DND-41 (cell line): Measurements from ENCODE around the gene GFY.

Source experiments
- EZH2 ChIP-seq: IDR thresholded peaks from 3 replicates; pipeline ENCODE4 v1.6.1; 2012; ENCODE audit warnings: borderline replicate concordance, low read depth, mild to moderate bottlenecking, moderate library complexity, low read length, inconsistent platforms; ENCODE audit not compliant: severe bottlenecking
- TF ChIP-seq, protein P1 (sequence below): IDR thresholded peaks from 2 replicates; pipeline ENCODE4 v1.5.1; 2012; ENCODE audit warnings: borderline replicate concordance, low read length, moderate library complexity, mild to moderate bottlenecking; ENCODE audit not compliant: poor library complexity, severe bottlenecking; ENCODE audit errors: extremely low read depth

DNA sequence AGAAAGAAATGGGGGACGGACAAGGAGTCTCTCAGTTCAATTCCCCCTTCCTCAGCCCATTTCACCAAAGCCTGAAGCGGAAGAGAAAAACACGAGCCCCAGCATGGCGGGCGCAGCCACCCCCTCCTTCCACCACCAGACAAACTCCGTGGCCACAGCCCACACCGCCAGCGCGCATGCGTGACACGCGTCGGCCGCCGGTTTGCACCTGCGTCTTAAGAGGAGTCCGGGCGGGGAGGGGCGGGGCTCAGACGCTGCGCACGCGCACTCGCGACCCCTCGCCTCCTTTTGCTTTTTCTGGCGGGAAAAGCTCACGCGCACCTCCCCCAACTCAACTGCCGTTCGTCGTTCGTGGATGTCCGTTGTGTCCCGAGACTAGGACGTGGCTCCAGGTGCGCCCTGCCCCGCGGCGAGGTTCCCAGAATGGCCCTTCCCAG lies 37.2 kb upstream of the GFY start, which contains the start of gene KASH5:
- no peak for TF ChIP-seq EZH2
- TF ChIP-seq, protein P1, sequence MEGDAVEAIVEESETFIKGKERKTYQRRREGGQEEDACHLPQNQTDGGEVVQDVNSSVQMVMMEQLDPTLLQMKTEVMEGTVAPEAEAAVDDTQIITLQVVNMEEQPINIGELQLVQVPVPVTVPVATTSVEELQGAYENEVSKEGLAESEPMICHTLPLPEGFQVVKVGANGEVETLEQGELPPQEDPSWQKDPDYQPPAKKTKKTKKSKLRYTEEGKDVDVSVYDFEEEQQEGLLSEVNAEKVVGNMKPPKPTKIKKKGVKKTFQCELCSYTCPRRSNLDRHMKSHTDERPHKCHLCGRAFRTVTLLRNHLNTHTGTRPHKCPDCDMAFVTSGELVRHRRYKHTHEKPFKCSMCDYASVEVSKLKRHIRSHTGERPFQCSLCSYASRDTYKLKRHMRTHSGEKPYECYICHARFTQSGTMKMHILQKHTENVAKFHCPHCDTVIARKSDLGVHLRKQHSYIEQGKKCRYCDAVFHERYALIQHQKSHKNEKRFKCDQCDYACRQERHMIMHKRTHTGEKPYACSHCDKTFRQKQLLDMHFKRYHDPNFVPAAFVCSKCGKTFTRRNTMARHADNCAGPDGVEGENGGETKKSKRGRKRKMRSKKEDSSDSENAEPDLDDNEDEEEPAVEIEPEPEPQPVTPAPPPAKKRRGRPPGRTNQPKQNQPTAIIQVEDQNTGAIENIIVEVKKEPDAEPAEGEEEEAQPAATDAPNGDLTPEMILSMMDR, result no peak
